ENCODE data around the gene RCCD1. TPM values are rescaled to one million over a fixed set of nuclear protein-coding genes. Genes with fewer than 3 reads are reported as not detected.

RCCD1 gene
- total RNA-seq, 5 donors from 2014 or later (not counting 1 experiment from before 2014, with no cell fraction given) = 5.7 to 21.2 (median 15.8) TPM

DNA sequence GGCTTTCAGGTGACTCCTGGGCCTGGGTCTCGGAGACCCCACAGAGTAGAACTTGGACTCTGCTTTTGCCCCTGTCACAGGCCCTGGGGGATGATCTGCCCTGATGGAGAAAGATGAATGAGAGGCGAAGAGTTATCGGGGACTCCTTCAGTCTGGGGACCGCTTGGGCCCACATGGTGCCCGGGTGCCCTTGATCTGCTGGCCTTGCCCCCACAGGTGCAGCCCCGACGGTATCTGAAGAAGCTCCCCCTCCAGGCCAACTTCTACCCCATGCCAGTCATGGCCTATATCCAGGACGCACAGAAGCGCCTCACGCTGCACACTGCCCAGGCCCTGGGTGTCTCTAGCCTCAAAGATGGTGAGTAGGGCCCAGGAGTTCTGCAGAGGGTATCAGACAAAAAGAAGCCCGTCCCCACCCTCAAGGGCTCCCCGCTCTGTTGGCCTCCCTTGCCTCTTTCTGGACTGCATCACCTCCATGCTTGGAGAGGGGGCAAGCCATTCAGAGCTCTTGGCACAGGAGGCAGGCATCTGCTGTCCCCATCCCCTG lies 41.2 kb upstream of the RCCD1 start:
- Histone ChIP-seq H3K27ac (ENCODE audit: low read length) (no peak overlapping the region), H3K4me3 (ENCODE audit: control insufficient read depth in 1 of 2, extremely low read depth in 1 of 2, low read length in 1 of 2) (no peak overlapping the region), H3K9me3 (no peaks in the 10 kb centered on the region), H3K36me3 (ENCODE audit: control insufficient read depth in 2 of 2, extremely low read depth in 1 of 2, insufficient read depth in 1 of 2, low read length in 1 of 2) (peaks cover 36 to 92% of the 10 kb centered on the region in 2 donors), H3K27me3 (replicated peaks in 1 of 2; ENCODE audit: control insufficient read depth in 2 of 2, extremely low read depth in 1 of 2, insufficient read depth in 2 of 2, low read length in 1 of 2) (no peaks in the 10 kb centered on the region), H3K4me1 (ENCODE audit: control insufficient read depth in 1 of 2, extremely low read depth in 1 of 2, insufficient read depth in 2 of 2, low read length in 2 of 2) (no peaks in the 10 kb centered on the region)
- ATAC-seq (replicated peaks in 1 of 4) (no peak), DNase-seq (no peak)
- WGBS (ENCODE audit: insufficient coverage) = 89% methylated on average over 3 of the region's 12 CpGs
- H3K4me3 Mint-ChIP-seq = no peak overlapping the region
- no peaks in the 10 kb centered on the region for H3K4me1 Mint-ChIP-seq
- no peaks in the 10 kb centered on the region for H3K27me3 Mint-ChIP-seq
- CTCF ChIA-PET = interaction anchor here (0.6 to 1.0 kb wide), 2 partner anchors 44 to 83 kb away, joined by 4 to 5 read pairs; no protein-coding TSS in a partner anchor
- no peak overlapping the region for H3K27ac Mint-ChIP-seq
- POLR2A ChIA-PET = no interaction called here
- H3K36me3 Mint-ChIP-seq = peaks cover 54% of the 10 kb centered on the region
- H3K9me3 Mint-ChIP-seq = no peaks in the 10 kb centered on the region

DNA sequence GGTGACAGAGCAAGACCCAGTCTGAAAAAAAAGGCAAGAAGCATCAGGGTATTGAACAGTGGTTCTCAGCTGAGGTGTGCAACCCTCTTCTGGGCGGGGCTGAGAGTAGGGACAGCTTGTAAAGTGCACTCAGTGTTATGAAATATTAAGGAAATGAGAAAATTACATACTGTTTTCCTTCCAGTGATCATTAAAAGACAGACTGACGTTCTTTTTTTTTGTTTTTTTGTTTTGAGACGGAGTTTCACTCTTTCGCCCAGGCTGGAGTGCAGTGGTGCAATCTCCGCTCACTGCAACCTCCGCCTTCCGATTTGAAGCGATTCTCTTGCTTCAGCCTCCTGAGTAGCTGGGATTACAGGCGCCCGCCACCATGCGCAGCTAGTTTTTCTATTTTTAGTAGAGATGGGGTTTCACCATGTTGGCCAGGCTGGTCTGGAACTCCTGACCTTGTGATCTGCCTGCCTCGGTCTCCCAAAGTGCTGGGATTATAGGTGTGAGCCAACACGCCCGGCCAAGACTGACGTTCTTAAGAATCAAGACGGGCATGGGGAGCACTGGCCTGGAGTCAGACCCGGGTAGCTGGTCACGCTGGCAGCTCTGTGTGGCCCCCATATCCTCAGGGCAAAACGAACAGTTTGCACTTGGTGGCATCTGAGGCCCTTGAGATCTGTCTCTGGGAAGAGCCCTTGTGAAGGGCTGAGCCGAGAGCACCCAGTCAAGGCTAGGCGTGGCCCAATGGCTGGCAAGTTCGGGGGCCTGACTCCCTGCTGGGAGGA lies 40.2 kb upstream of the RCCD1 start:
- CTCF ChIA-PET = interaction anchor here in 1 of 2 donors (1.0 kb wide), 1 partner anchor 84 kb away, joined by 4 read pairs; no protein-coding TSS in a partner anchor
- ATAC-seq (replicated peaks in 1 of 4) (no peak), DNase-seq (no peak)
- Histone ChIP-seq H3K27ac (ENCODE audit: low read length) (no peak overlapping the region), H3K4me1 (ENCODE audit: control insufficient read depth in 1 of 2, extremely low read depth in 1 of 2, insufficient read depth in 2 of 2, low read length in 2 of 2) (no peaks in the 10 kb centered on the region), H3K4me3 (ENCODE audit: control insufficient read depth in 1 of 2, extremely low read depth in 1 of 2, low read length in 1 of 2) (no peak overlapping the region), H3K27me3 (replicated peaks in 1 of 2; ENCODE audit: control insufficient read depth in 2 of 2, extremely low read depth in 1 of 2, insufficient read depth in 2 of 2, low read length in 1 of 2) (no peaks in the 10 kb centered on the region), H3K9me3 (no peaks in the 10 kb centered on the region), H3K36me3 (ENCODE audit: control insufficient read depth in 2 of 2, extremely low read depth in 1 of 2, insufficient read depth in 1 of 2, low read length in 1 of 2) (peaks cover 34 to 94% of the 10 kb centered on the region in 2 donors)
- Mint-ChIP-seq H3K9me3 (no peaks in the 10 kb centered on the region), H3K4me3 (no peak overlapping the region), H3K27me3 (no peaks in the 10 kb centered on the region), H3K36me3 (peaks cover 60% of the 10 kb centered on the region), H3K4me1 (no peaks in the 10 kb centered on the region), H3K27ac (no peak overlapping the region)
- WGBS (ENCODE audit: insufficient coverage) = 98% methylated on average over 15 of the region's 22 CpGs
- POLR2A ChIA-PET = no interaction called here

- 75% methylated on average over 1 of the region's 7 CpGs for WGBS (ENCODE audit: insufficient coverage)
- no peak overlapping the region for H3K27ac ChIP-seq (ENCODE audit: low read length)
- no peaks in the 10 kb centered on the region for H3K4me1 Mint-ChIP-seq
These were observed 39.4 kb upstream of the RCCD1 start for GRCh38 chr15:90915216-90915807.

DNA sequence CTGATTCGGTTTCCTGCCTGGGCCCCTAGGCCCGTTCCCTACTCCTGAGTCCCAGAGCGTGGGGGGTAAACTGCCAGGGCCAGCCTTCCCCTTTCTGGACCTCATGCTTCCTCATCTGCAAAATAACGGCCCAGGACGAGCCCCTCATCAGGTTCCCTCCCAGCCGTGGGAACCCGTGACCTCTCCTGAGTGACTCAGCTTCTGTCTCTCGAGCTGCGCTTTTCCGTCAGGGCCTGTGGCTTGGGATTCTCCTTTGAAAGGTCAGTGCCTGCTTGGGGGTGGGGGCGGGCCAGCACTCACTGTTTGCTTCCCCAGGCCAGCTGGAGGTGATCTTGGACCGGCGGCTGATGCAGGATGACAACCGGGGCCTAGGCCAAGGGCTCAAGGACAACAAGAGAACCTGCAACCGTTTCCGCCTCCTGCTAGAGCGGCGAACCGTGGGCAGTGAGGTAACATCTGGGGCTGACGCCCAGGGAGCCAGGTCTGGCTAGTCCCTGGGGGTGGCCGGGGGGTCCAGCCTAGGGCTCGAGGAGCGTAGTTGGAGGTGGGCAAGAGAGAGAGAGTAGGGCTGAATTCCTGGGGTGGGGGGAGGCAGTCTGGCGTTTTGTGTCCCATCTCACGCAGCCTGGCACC lies 38.8 kb upstream of the RCCD1 start:
- CTCF ChIA-PET = interaction anchor here in 1 of 2 donors (0.6 to 0.7 kb wide), 3 partner anchors 11 to 502 kb away, joined by 3 to 6 read pairs (median 5); no protein-coding TSS in a partner anchor
- ATAC-seq (replicated peaks in 1 of 4) (no peak), DNase-seq (peak in 3 of 35 experiments; percentile 13 to 39 (median 17))

More at GRCh38 chr15:90915216-90915807, 39.4 kb upstream of the RCCD1 start:
- DNase-seq (no peak), ATAC-seq (replicated peaks in 1 of 4) (no peak)
- no peak overlapping the region for H3K27ac Mint-ChIP-seq
- no peaks in the 10 kb centered on the region for H3K4me1 ChIP-seq (ENCODE audit: control insufficient read depth in 1 of 2, extremely low read depth in 1 of 2, insufficient read depth in 2 of 2, low read length in 2 of 2)
- H3K36me3 Mint-ChIP-seq = peaks cover 67% of the 10 kb centered on the region
- H3K36me3 ChIP-seq (ENCODE audit: control insufficient read depth in 2 of 2, extremely low read depth in 1 of 2, insufficient read depth in 1 of 2, low read length in 1 of 2) = peaks cover 31 to 94% of the 10 kb centered on the region in 2 donors
- no peaks in the 10 kb centered on the region for H3K9me3 ChIP-seq
- H3K9me3 Mint-ChIP-seq = no peaks in the 10 kb centered on the region
- ChIA-PET POLR2A (no interaction called here), CTCF (interaction anchor here in 1 of 2 donors (0.6 to 0.7 kb wide), 3 partner anchors 11 to 502 kb away, joined by 3 to 6 read pairs (median 5); no protein-coding TSS in a partner anchor)
- H3K27me3 ChIP-seq (replicated peaks in 1 of 2; ENCODE audit: control insufficient read depth in 2 of 2, extremely low read depth in 1 of 2, insufficient read depth in 2 of 2, low read length in 1 of 2) = no peaks in the 10 kb centered on the region
- no peak overlapping the region for H3K4me3 Mint-ChIP-seq
- H3K27me3 Mint-ChIP-seq = no peaks in the 10 kb centered on the region
- no peak overlapping the region for H3K4me3 ChIP-seq (ENCODE audit: control insufficient read depth in 1 of 2, extremely low read depth in 1 of 2, low read length in 1 of 2)

DNA sequence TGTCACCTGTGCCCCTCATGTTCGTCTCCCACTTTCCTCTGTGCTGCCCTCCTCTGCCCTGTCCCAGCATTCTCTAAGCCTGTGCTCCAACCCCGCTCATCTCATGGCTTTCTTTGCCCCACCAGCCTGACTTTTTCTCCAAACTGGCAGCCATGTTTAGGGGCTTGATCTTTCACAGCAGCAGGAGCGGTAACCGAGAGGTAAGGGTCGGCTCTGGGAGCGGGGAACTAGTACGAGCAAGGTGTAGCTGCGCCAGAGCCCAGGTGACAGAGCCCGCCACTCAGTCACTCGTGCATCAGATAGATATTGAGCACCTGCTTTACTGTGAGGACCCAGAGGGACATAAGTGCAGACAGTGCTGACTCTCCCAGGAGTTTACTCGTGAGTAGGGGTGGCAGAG lies 38.2 kb upstream of the RCCD1 start:
- whole genome bisulfite sequencing (ENCODE audit: insufficient coverage) = 85% methylated on average over 11 of the region's 11 CpGs
- POLR2A ChIA-PET = no interaction called here
- DNase-seq (no peak), ATAC-seq (replicated peaks in 1 of 4) (no peak)
- no peak overlapping the region for H3K27ac Mint-ChIP-seq
- peaks cover 74% of the 10 kb centered on the region for H3K36me3 Mint-ChIP-seq
- no peaks in the 10 kb centered on the region for H3K27me3 Mint-ChIP-seq
- CTCF ChIA-PET = no interaction called here
- H3K4me3 ChIP-seq (ENCODE audit: control insufficient read depth in 1 of 2, extremely low read depth in 1 of 2, low read length in 1 of 2) = no peak overlapping the region
- H3K27ac ChIP-seq (ENCODE audit: low read length) = no peak overlapping the region
- no peak overlapping the region for H3K4me3 Mint-ChIP-seq
- no peaks in the 10 kb centered on the region for H3K27me3 ChIP-seq (replicated peaks in 1 of 2; ENCODE audit: control insufficient read depth in 2 of 2, extremely low read depth in 1 of 2, insufficient read depth in 2 of 2, low read length in 1 of 2)
- H3K4me1 Mint-ChIP-seq = no peaks in the 10 kb centered on the region
- H3K9me3 ChIP-seq = no peaks in the 10 kb centered on the region
- peaks cover 23 to 92% of the 10 kb centered on the region in 2 donors for H3K36me3 ChIP-seq (ENCODE audit: control insufficient read depth in 2 of 2, extremely low read depth in 1 of 2, insufficient read depth in 1 of 2, low read length in 1 of 2)
- H3K4me1 ChIP-seq (ENCODE audit: control insufficient read depth in 1 of 2, extremely low read depth in 1 of 2, insufficient read depth in 2 of 2, low read length in 2 of 2) = no peaks in the 10 kb centered on the region
- no peaks in the 10 kb centered on the region for H3K9me3 Mint-ChIP-seq

More for the DNA sequence above, 38.8 kb upstream of the RCCD1 start:
- Mint-ChIP-seq H3K27me3 (no peaks in the 10 kb centered on the region), H3K36me3 (peaks cover 70% of the 10 kb centered on the region), H3K4me3 (no peak overlapping the region), H3K4me1 (no peaks in the 10 kb centered on the region), H3K9me3 (no peaks in the 10 kb centered on the region), H3K27ac (no peak overlapping the region)
- POLR2A ChIA-PET = no interaction called here
- peaks cover 27 to 94% of the 10 kb centered on the region in 2 donors for H3K36me3 ChIP-seq (ENCODE audit: control insufficient read depth in 2 of 2, extremely low read depth in 1 of 2, insufficient read depth in 1 of 2, low read length in 1 of 2)
- H3K4me3 ChIP-seq (ENCODE audit: control insufficient read depth in 1 of 2, extremely low read depth in 1 of 2, low read length in 1 of 2) = no peak overlapping the region
- H3K9me3 ChIP-seq = no peaks in the 10 kb centered on the region
- WGBS (ENCODE audit: insufficient coverage) = 87% methylated on average over 18 of the region's 25 CpGs
- no peaks in the 10 kb centered on the region for H3K4me1 ChIP-seq (ENCODE audit: control insufficient read depth in 1 of 2, extremely low read depth in 1 of 2, insufficient read depth in 2 of 2, low read length in 2 of 2)
- no peaks in the 10 kb centered on the region for H3K27me3 ChIP-seq (replicated peaks in 1 of 2; ENCODE audit: control insufficient read depth in 2 of 2, extremely low read depth in 1 of 2, insufficient read depth in 2 of 2, low read length in 1 of 2)
- no peak overlapping the region for H3K27ac ChIP-seq (ENCODE audit: low read length)

DNA sequence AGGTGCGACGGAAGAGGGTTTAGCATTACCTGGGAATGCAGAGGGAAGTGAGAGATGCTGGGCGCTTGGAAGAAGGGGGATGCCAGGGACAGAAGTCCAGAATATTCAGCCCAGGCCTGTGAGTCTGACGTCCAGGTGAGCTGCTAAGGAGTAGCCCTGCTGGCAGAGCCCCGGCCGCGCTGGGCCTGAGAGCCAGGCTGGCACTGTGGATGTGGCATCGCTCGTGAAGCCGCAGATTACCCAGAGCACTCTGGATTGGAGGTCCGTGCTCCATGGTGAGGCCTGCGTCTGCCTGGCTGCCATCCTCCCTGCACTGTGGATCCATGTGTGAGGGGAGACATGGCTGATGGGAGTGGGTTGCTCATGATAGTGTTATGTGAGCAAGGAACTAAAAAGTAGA lies 37.1 kb upstream of the RCCD1 start:
- H3K36me3 ChIP-seq (ENCODE audit: control insufficient read depth in 2 of 2, extremely low read depth in 1 of 2, insufficient read depth in 1 of 2, low read length in 1 of 2) = peaks cover 15 to 81% of the 10 kb centered on the region in 2 donors
- no peaks in the 10 kb centered on the region for H3K9me3 Mint-ChIP-seq
- H3K4me3 Mint-ChIP-seq = no peak overlapping the region
- H3K4me3 ChIP-seq (ENCODE audit: control insufficient read depth in 1 of 2, extremely low read depth in 1 of 2, low read length in 1 of 2) = no peak overlapping the region
- no peak for DNase-seq
- ChIA-PET CTCF (interaction anchor here in 1 of 2 donors (0.6 kb wide), 1 partner anchor 544 kb away, joined by 3 read pairs; no protein-coding TSS in a partner anchor), POLR2A (no interaction called here)
- H3K27ac Mint-ChIP-seq = no peak overlapping the region
- H3K4me1 ChIP-seq (ENCODE audit: control insufficient read depth in 1 of 2, extremely low read depth in 1 of 2, insufficient read depth in 2 of 2, low read length in 2 of 2) = no peaks in the 10 kb centered on the region
- no peaks in the 10 kb centered on the region for H3K27me3 Mint-ChIP-seq
- ATAC-seq (replicated peaks in 1 of 4) = no peak
- 100% methylated on average over 12 of the region's 12 CpGs for WGBS (ENCODE audit: insufficient coverage)
- no peaks in the 10 kb centered on the region for H3K4me1 Mint-ChIP-seq
- no peak overlapping the region for H3K27ac ChIP-seq (ENCODE audit: low read length)
- H3K27me3 ChIP-seq (replicated peaks in 1 of 2; ENCODE audit: control insufficient read depth in 2 of 2, extremely low read depth in 1 of 2, insufficient read depth in 2 of 2, low read length in 1 of 2) = no peaks in the 10 kb centered on the region
- H3K36me3 Mint-ChIP-seq = peaks cover 78% of the 10 kb centered on the region
- no peaks in the 10 kb centered on the region for H3K9me3 ChIP-seq

All from T-cell (primary cell).